H9 (cell line): ENCODE measurements around the gene IRF7. TPM values are rescaled to one million over a fixed set of nuclear protein-coding genes. Genes with fewer than 3 reads are reported as not detected.

Experiments
- DNase-seq: peaks from one replicate; pipeline ENCODE4 v3.0.0-alpha.2; 2017
- H2AFZ ChIP-seq: one replicate; pipeline ENCODE4 v1.6.1; 2013; ENCODE audit warnings: mild to moderate bottlenecking, low read length, control low read depth, moderate library complexity
- H2AK5ac ChIP-seq: 2 replicates; pipeline ENCODE4 v1.6.1; 2013; ENCODE audit warnings: low read length, control low read depth, mixed read lengths; ENCODE audit not compliant: insufficient read length
- H2BK120ac ChIP-seq: one replicate; pipeline ENCODE4 v1.6.1; 2013; ENCODE audit warnings: low read depth, mild to moderate bottlenecking, low read length, control low read depth, inconsistent platforms; ENCODE audit not compliant: poor library complexity, severe bottlenecking
- H2BK12ac ChIP-seq: 2 replicates; pipeline ENCODE4 v1.6.1; 2013; ENCODE audit warnings: low read length, control low read depth, mixed read lengths, low read depth; ENCODE audit not compliant: insufficient read length
- H2BK15ac ChIP-seq: 2 replicates; pipeline ENCODE4 v1.6.1; 2013; ENCODE audit warnings: low read depth, low read length, control low read depth
- H2BK20ac ChIP-seq: one replicate; pipeline ENCODE4 v1.6.1; 2013; ENCODE audit warnings: low read depth, mild to moderate bottlenecking, low read length, control low read depth, inconsistent platforms; ENCODE audit not compliant: poor library complexity, severe bottlenecking
- H2BK5ac ChIP-seq: 2 replicates; pipeline ENCODE4 v1.6.1; 2013; ENCODE audit warnings: low read length, control low read depth, mixed read lengths; ENCODE audit not compliant: insufficient read length
- H3K14ac ChIP-seq: 2 replicates; pipeline ENCODE4 v1.6.1; 2013; ENCODE audit warnings: low read length, control low read depth; ENCODE audit not compliant: insufficient read depth
- H3K18ac ChIP-seq: 2 replicates; pipeline ENCODE4 v1.6.1; 2013; ENCODE audit warnings: low read depth, mild to moderate bottlenecking, mixed read lengths, low read length, control low read depth; ENCODE audit not compliant: insufficient read length
- H3K23ac ChIP-seq: 2 replicates; pipeline ENCODE4 v1.6.1; 2013; ENCODE audit warnings: low read length, control low read depth, mixed read lengths, low read depth; ENCODE audit not compliant: insufficient read length
- H3K23me2 ChIP-seq: 2 replicates; pipeline ENCODE4 v1.6.1; 2013; ENCODE audit warnings: low read depth, mild to moderate bottlenecking, mixed read lengths, low read length, control low read depth; ENCODE audit not compliant: insufficient read length, poor library complexity, severe bottlenecking
- H3K27ac ChIP-seq: 2 replicates; pipeline ENCODE4 v1.5.1; 2013; ENCODE audit warnings: low read length, control low read depth, mixed read lengths, low read depth; ENCODE audit not compliant: insufficient read length
- H3K27me3 ChIP-seq: 2 replicates; pipeline ENCODE4 v1.6.1; 2013; ENCODE audit warnings: low read length, control low read depth, inconsistent platforms; ENCODE audit not compliant: insufficient read depth
- H3K4ac ChIP-seq: 2 replicates; pipeline ENCODE4 v1.6.1; 2013; ENCODE audit warnings: low read depth, mild to moderate bottlenecking, control low read depth, inconsistent platforms, low read length, moderate library complexity
- H3K4me1 ChIP-seq: 2 replicates; pipeline ENCODE4 v1.6.1; 2013; ENCODE audit warnings: low read length, control low read depth, inconsistent platforms; ENCODE audit not compliant: insufficient read depth
- H3K4me2 ChIP-seq: 2 replicates; pipeline ENCODE4 v1.6.1; 2013; ENCODE audit warnings: low read length, control low read depth, mixed read lengths; ENCODE audit not compliant: insufficient read length, insufficient read depth
- H3K56ac ChIP-seq: 2 replicates; pipeline ENCODE4 v1.6.1; 2013; ENCODE audit warnings: low read depth, mild to moderate bottlenecking, mixed read lengths, low read length, control low read depth; ENCODE audit not compliant: insufficient read length
- H3K79me1 ChIP-seq: 2 replicates; pipeline ENCODE4 v1.6.1; 2013; ENCODE audit warnings: low read depth, mild to moderate bottlenecking, moderate library complexity, low read length, control low read depth, inconsistent platforms; ENCODE audit not compliant: insufficient read depth, poor library complexity, severe bottlenecking
- H3K79me2 ChIP-seq: 2 replicates; pipeline ENCODE4 v1.6.1; 2013; ENCODE audit warnings: low read length, control low read depth, inconsistent platforms; ENCODE audit not compliant: insufficient read depth
- H3K9ac ChIP-seq: 2 replicates; pipeline ENCODE4 v1.6.1; 2013; ENCODE audit warnings: low read length, control low read depth, mixed read lengths; ENCODE audit not compliant: insufficient read length; ENCODE audit errors: extremely low read depth
- H3K9me3 ChIP-seq: one replicate; pipeline ENCODE4 v1.6.1; 2013; ENCODE audit warnings: low read depth, low read length, inconsistent platforms; ENCODE audit not compliant: control insufficient read depth
- H3T11ph ChIP-seq: one replicate; pipeline ENCODE4 v1.6.1; 2013; ENCODE audit warnings: mild to moderate bottlenecking, low read length, control low read depth, inconsistent platforms
- H4K20me1 ChIP-seq: one replicate; pipeline ENCODE4 v1.6.1; 2013; ENCODE audit not compliant: control insufficient read depth, insufficient read length, insufficient read depth
- H4K5ac ChIP-seq: 2 replicates; pipeline ENCODE4 v1.6.1; 2013; ENCODE audit warnings: low read depth, mild to moderate bottlenecking, mixed read lengths, low read length, control low read depth; ENCODE audit not compliant: insufficient read length
- H4K8ac ChIP-seq: replicated peaks from 2 replicates; pipeline ENCODE4 v1.6.1; 2013; ENCODE audit warnings: low read length, control low read depth, mixed read lengths, low read depth; ENCODE audit not compliant: insufficient read length
- H4K91ac ChIP-seq: 2 replicates; pipeline ENCODE4 v1.6.1; 2013; ENCODE audit warnings: low read depth, mild to moderate bottlenecking, moderate library complexity, mixed read lengths, low read length, control low read depth; ENCODE audit not compliant: insufficient read length
- H3K27ac Mint-ChIP-seq, 3 experiments: 2 replicates in 2 of 3; 3 replicates in 1 of 3; pipeline ENCODE4 v1.8.0; 2020 to 2021; ENCODE audit warnings: mixed read lengths in 3 of 3, mild to moderate bottlenecking in 1 of 3, moderate library complexity in 1 of 3
- H3K27me3 Mint-ChIP-seq: 2 replicates; pipeline ENCODE4 v1.8.0; 2021; ENCODE audit warnings: low read depth, mild to moderate bottlenecking, moderate library complexity, mixed read lengths
- H3K36me3 Mint-ChIP-seq, 3 experiments: 2 replicates in 2 of 3; 3 replicates in 1 of 3; pipeline ENCODE4 v1.8.0; 2020 to 2021; ENCODE audit warnings: low read depth in 3 of 3, mixed read lengths in 3 of 3; ENCODE audit not compliant: insufficient read depth in 1 of 3
- H3K4me1 Mint-ChIP-seq, 2 experiments: 2 replicates each; pipeline ENCODE4 v1.8.0; 2020; ENCODE audit warnings: mixed read lengths in 2 of 2
- H3K4me3 Mint-ChIP-seq, 2 experiments: 2 replicates in 1 of 2; 3 replicates in 1 of 2; pipeline ENCODE4 v1.8.0; 2020 to 2021; ENCODE audit warnings: mild to moderate bottlenecking in 2 of 2, mixed read lengths in 2 of 2, moderate library complexity in 1 of 2
- H3K9me3 Mint-ChIP-seq, 2 experiments: 2 replicates in 1 of 2; 3 replicates in 1 of 2; pipeline ENCODE4 v1.8.0; 2020; ENCODE audit warnings: mild to moderate bottlenecking in 2 of 2, mixed read lengths in 2 of 2, moderate library complexity in 1 of 2
- WGBS: extraction: QIAGEN DNeasy Blood & Tissue Kit; methylation state at CpG from one replicate; pipeline ENCODE4 v1.1.7; 2013; ENCODE audit warnings: missing lambda C conversion rate, low lambda C conversion rate, mixed read lengths; ENCODE audit not compliant: insufficient read length; ENCODE audit errors: extremely low coverage; 5-methylcytosine and 5-hydroxymethylcytosine counted together
- total RNA-seq: library from RNA; stranded (reverse); gene quantifications from 2 replicates; pipeline ENCODE4 v1.2.1, GENCODE V29; 2021
- TF ChIP-seq, protein P1 (sequence below): fragments of 200-600 bp; sonication (generic); conservative IDR thresholded peaks from 3 replicates; pipeline ENCODE4 v1.8.0; 2021; ENCODE audit warnings: antibody characterized with exemption, mild to moderate bottlenecking

The IRF7 gene
- total RNA-seq, 1 experiment from 2014 or later, result 9.8 TPM

DNA sequence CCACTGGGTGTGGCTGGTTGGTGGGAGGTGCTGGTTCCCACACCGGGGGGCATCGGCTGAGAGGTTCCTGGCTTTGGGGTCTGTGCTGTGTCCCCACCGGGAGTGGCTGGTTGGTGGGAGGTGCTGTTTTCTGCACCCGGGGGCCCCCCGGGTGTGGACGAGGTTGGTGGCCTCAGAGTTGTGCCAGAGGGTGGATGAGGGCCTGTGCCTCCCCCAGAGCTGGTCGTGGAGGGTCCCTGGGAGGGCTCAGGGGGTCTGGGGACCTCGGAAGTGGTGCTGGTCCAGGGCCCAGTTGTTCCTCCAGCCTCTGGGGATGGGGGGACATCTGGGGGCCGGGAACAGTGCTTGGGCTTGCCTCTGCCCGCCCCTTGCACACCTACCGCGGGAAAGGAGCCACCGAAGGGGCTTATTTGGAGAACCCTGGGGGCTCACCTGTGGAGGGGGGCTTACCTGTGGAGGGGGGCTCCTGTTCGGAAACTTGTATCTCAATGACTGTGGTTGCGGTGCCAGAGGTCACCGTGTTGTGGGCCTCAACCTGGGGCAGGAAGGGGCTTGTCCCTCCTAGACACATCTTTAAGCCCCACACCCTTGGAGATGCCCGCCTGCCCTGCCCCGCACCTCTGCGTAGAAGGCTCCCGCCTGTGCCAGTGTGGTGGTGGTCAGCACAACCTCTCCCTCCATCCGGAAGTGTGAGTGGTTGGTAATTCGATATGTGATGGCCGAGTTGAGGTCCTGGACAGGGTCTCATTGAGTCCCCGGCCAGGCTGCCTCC, 3.3 kb upstream of the IRF7 start:
- Histone ChIP-seq H2AK5ac (no peak overlapping the region), H3K27me3 (no peaks in the 10 kb centered on the region), H4K5ac (no peak overlapping the region), H3K56ac (no peak overlapping the region), H4K20me1 (no peaks in the 10 kb centered on the region), H2BK5ac (no peak overlapping the region), H3K9me3 (no peaks in the 10 kb centered on the region), H2BK120ac (no peak overlapping the region), H3K23ac (no peak overlapping the region), H3K4me2 (no peak overlapping the region), H4K91ac (no peak overlapping the region), H3K14ac (no peak overlapping the region), H3K9ac (no peak overlapping the region), H3K79me1 (no peaks in the 10 kb centered on the region), H3K27ac (no peak overlapping the region), H3T11ph (no peak overlapping the region), H2BK20ac (no peak overlapping the region), H3K18ac (no peak overlapping the region), H3K79me2 (no peaks in the 10 kb centered on the region), H3K4ac (no peak overlapping the region), H3K4me1 (no peaks in the 10 kb centered on the region), H4K8ac (no peak overlapping the region), H2BK15ac (no peak overlapping the region), H2BK12ac (no peak overlapping the region), H3K23me2 (peaks cover 4% of the 10 kb centered on the region), H2AFZ (no peak overlapping the region)
- Mint-ChIP-seq H3K27ac (no peak overlapping the region), H3K27me3 (peaks cover 4% of the 10 kb centered on the region), H3K9me3 (no peaks in the 10 kb centered on the region), H3K4me3 (no peak overlapping the region), H3K36me3 (peaks cover 0 to 5% (median 0%) of the 10 kb centered on the region in 3 experiments; a peak in 2 of 7 replicates), H3K4me1 (peaks cover 3 to 4% of the 10 kb centered on the region in 2 experiments; a peak in 2 of 4 replicates)
- DNase-seq, result no peak
- TF ChIP-seq, protein P1, sequence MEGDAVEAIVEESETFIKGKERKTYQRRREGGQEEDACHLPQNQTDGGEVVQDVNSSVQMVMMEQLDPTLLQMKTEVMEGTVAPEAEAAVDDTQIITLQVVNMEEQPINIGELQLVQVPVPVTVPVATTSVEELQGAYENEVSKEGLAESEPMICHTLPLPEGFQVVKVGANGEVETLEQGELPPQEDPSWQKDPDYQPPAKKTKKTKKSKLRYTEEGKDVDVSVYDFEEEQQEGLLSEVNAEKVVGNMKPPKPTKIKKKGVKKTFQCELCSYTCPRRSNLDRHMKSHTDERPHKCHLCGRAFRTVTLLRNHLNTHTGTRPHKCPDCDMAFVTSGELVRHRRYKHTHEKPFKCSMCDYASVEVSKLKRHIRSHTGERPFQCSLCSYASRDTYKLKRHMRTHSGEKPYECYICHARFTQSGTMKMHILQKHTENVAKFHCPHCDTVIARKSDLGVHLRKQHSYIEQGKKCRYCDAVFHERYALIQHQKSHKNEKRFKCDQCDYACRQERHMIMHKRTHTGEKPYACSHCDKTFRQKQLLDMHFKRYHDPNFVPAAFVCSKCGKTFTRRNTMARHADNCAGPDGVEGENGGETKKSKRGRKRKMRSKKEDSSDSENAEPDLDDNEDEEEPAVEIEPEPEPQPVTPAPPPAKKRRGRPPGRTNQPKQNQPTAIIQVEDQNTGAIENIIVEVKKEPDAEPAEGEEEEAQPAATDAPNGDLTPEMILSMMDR, result no peak
- WGBS, result no CpG with 5 or more reads among the region's 24 CpGs
